Measurements from ENCODE around the gene RBM15B. TPM values are rescaled to one million over a fixed set of nuclear protein-coding genes. Genes with fewer than 3 reads are reported as not detected.
"Not testable (repeated sequence)": the region's sequence is repeated elsewhere in the genome, so short reads cannot be mapped to it uniquely, and the experiment has no call there.

The RBM15B gene
- total RNA-seq, 1 experiment from 2014 or later, result 33.7 TPM

DNA sequence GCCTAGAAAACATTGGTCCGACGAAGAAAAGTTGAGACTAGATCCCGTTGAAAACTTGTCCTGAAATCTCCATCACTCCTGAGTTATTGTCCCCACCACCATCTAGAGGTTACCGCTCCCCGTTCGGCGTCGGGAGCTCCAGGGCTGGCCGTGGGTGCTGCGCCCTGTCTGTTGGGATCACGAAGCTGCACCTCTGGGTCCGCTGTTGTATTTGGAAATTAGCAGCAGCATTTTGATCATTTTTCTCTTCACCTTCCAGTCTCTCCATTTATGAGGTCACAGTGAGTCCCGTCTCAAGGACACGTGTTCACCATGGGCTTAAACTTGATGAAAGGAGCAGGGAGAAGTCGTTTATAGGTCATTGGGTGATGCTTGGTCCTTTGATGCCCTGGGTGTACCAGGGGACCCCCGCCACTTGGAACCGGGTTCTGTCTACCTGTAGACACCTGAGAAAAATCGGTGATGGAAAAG lies 5.4 kb upstream of the RBM15B start:
- intact Hi-C loops (cut with micrococcal nuclease; ENCODE audit: unreplicated experiment), result no loop called here
- no peak for DNase-seq
- H3K36me3 Mint-ChIP-seq (ENCODE audit: insufficient read depth, unreplicated experiment), result peaks cover 51% of the 10 kb centered on the region
- TF ChIP-seq, protein P1, sequence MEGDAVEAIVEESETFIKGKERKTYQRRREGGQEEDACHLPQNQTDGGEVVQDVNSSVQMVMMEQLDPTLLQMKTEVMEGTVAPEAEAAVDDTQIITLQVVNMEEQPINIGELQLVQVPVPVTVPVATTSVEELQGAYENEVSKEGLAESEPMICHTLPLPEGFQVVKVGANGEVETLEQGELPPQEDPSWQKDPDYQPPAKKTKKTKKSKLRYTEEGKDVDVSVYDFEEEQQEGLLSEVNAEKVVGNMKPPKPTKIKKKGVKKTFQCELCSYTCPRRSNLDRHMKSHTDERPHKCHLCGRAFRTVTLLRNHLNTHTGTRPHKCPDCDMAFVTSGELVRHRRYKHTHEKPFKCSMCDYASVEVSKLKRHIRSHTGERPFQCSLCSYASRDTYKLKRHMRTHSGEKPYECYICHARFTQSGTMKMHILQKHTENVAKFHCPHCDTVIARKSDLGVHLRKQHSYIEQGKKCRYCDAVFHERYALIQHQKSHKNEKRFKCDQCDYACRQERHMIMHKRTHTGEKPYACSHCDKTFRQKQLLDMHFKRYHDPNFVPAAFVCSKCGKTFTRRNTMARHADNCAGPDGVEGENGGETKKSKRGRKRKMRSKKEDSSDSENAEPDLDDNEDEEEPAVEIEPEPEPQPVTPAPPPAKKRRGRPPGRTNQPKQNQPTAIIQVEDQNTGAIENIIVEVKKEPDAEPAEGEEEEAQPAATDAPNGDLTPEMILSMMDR (IDR thresholded peaks at IDR 0.05; ENCODE audit: insufficient read depth in 1 of 2, low read depth in 1 of 2, low read length in 1 of 2, severe bottlenecking in 1 of 2, unreplicated experiment in 1 of 2), result no peak
- peak overlapping the region; percentile 96 for H3K4me3 Mint-ChIP-seq (ENCODE audit: unreplicated experiment)
- peak overlapping the region; percentile 75 for H3K4me3 ChIP-seq (ENCODE audit: low read depth, low read length)
- H3K27me3 Mint-ChIP-seq (ENCODE audit: insufficient read depth, unreplicated experiment), result no peaks in the 10 kb centered on the region
- H3K9me3 Mint-ChIP-seq (ENCODE audit: unreplicated experiment), result no peaks in the 10 kb centered on the region
- peaks cover 49% of the 10 kb centered on the region for H3K4me1 ChIP-seq
- peaks cover 23% of the 10 kb centered on the region for H3K4me1 Mint-ChIP-seq (ENCODE audit: low read depth, unreplicated experiment)
- no TSS peak for BruUV-seq (replicated peaks)
- H3K27ac Mint-ChIP-seq (ENCODE audit: unreplicated experiment), result peak overlapping the region; percentile 93
- H3K27me3 ChIP-seq (replicated peaks; ENCODE audit: control insufficient read depth, insufficient read depth, low read length), result no peaks in the 10 kb centered on the region
- H3K9me3 ChIP-seq, result no peaks in the 10 kb centered on the region
- CTCF ChIA-PET, result interaction anchor here (0.6 to 1.9 kb wide), 8 partner anchors 52 to 769 kb away, joined by 3 to 12 read pairs (median 3); partner anchors contain the start of genes DCAF1 and MAPKAPK3
- POLR2A ChIA-PET, result interaction anchor here (0.5 to 1.5 kb wide), 17 partner anchors 10 to 1037 kb away, joined by 3 to 13 read pairs (median 3); partner anchors contain the start of genes ACY1, CYB561D2, DCAF1 and GRM2
- H3K36me3 ChIP-seq (ENCODE audit: control insufficient read depth, insufficient read depth, low read length), result peaks cover 1% of the 10 kb centered on the region

DNA sequence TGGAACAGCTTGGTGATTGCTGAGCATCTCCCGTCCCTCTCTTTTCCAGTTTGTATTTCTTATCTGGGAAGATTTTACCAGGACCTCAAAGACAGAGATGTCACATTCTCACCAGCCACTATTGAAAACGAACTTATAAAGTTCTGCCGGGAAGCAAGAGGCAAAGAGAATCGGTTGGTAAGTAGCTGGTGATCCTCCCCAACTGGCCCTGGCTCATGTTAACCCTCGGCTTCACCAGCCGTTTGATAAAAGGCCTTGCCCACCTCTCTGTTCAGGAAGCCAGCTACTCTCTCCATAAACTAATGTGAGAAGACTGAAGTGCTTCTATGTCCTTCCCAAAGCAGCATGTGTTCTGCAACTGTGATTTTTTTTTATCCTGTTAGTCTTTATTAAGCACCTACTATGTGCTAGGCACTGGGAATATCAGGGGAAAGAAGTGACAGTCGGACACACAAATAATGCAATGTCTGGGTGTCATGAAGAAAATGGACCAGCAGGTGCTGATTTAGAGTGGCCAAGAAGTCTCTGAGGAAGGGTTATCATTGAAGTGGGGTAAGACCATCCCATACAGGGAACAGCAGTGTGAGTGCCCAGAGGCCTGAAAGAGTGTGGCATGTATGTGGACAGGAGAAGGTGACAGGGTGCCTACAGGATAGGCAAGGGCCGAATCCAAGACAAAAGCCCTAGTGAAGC lies 4.8 kb upstream of the RBM15B start:
- peak overlapping the region; percentile 93 for H3K27ac Mint-ChIP-seq (ENCODE audit: unreplicated experiment)
- no peaks in the 10 kb centered on the region for H3K9me3 ChIP-seq
- TF ChIP-seq, protein P1 (IDR thresholded peaks at IDR 0.05; ENCODE audit: insufficient read depth in 1 of 2, low read depth in 1 of 2, low read length in 1 of 2, severe bottlenecking in 1 of 2, unreplicated experiment in 1 of 2), result no peak
- H3K4me3 Mint-ChIP-seq (ENCODE audit: unreplicated experiment), result peak overlapping the region; percentile 96
- H3K36me3 Mint-ChIP-seq (ENCODE audit: insufficient read depth, unreplicated experiment), result peaks cover 55% of the 10 kb centered on the region
- H3K4me1 Mint-ChIP-seq (ENCODE audit: low read depth, unreplicated experiment), result peaks cover 23% of the 10 kb centered on the region
- peaks cover 1% of the 10 kb centered on the region for H3K36me3 ChIP-seq (ENCODE audit: control insufficient read depth, insufficient read depth, low read length)
- H3K4me3 ChIP-seq (ENCODE audit: low read depth, low read length), result peak overlapping the region; percentile 75
- intact Hi-C loops (cut with micrococcal nuclease; ENCODE audit: unreplicated experiment), result no loop called here
- DNase-seq, result no peak
- CTCF ChIA-PET, result interaction anchor here (1.1 to 1.9 kb wide), 2 partner anchors 114 to 770 kb away, joined by 3 to 12 read pairs; partner anchors contain the start of genes DCAF1 and MAPKAPK3
- H3K9me3 Mint-ChIP-seq (ENCODE audit: unreplicated experiment), result no peaks in the 10 kb centered on the region
- H3K4me1 ChIP-seq, result peaks cover 51% of the 10 kb centered on the region
- no peaks in the 10 kb centered on the region for H3K27me3 ChIP-seq (replicated peaks; ENCODE audit: control insufficient read depth, insufficient read depth, low read length)
- TSS peak; percentile 45 for BruUV-seq (replicated peaks)
- POLR2A ChIA-PET, result interaction anchor here (1.0 to 1.5 kb wide), 5 partner anchors 9 to 817 kb away, joined by 3 to 13 read pairs (median 4); partner anchors contain the start of genes ACY1, DCAF1 and HEMK1
- no peaks in the 10 kb centered on the region for H3K27me3 Mint-ChIP-seq (ENCODE audit: insufficient read depth, unreplicated experiment)

DNA sequence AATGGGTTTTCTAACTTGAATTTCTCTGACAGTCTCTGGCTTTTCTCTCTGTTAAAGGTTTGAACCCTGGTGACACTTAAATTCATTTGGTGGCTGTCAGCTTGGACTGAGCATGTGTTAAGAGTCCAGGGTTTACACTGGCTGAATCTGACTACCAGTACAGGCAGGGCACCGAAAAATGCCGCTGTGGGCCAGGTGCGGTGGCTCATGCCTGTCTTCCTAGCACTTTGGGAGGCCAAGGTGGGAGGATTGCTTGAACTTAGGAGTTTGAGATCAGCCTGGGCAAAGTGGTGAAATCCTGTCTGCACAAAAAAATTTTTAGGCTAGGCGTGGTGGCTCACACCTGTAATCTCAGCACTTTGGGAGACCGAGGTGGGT lies 4.2 kb upstream of the RBM15B start:
- Mint-ChIP-seq H3K9me3 (ENCODE audit: unreplicated experiment) (no peaks in the 10 kb centered on the region), H3K36me3 (ENCODE audit: insufficient read depth, unreplicated experiment) (peaks cover 58% of the 10 kb centered on the region), H3K4me1 (ENCODE audit: low read depth, unreplicated experiment) (peaks cover 23% of the 10 kb centered on the region), H3K27ac (ENCODE audit: unreplicated experiment) (no peak overlapping the region), H3K4me3 (ENCODE audit: unreplicated experiment) (peak overlapping the region; percentile 96), H3K27me3 (ENCODE audit: insufficient read depth, unreplicated experiment) (no peaks in the 10 kb centered on the region)
- intact Hi-C loops (cut with micrococcal nuclease; ENCODE audit: unreplicated experiment), result no loop called here
- H3K4me3 ChIP-seq (ENCODE audit: low read depth, low read length), result no peak overlapping the region
- H3K4me1 ChIP-seq, result peaks cover 51% of the 10 kb centered on the region
- ChIA-PET CTCF (no interaction called here), POLR2A (no interaction called here)
- no TSS peak for BruUV-seq (replicated peaks)
- no peaks in the 10 kb centered on the region for H3K27me3 ChIP-seq (replicated peaks; ENCODE audit: control insufficient read depth, insufficient read depth, low read length)
- no peaks in the 10 kb centered on the region for H3K9me3 ChIP-seq
- peaks cover 1% of the 10 kb centered on the region for H3K36me3 ChIP-seq (ENCODE audit: control insufficient read depth, insufficient read depth, low read length)
- TF ChIP-seq, protein P1 (IDR thresholded peaks at IDR 0.05; ENCODE audit: insufficient read depth in 1 of 2, low read depth in 1 of 2, low read length in 1 of 2, severe bottlenecking in 1 of 2, unreplicated experiment in 1 of 2), result no peak
- no peak for DNase-seq

DNA sequence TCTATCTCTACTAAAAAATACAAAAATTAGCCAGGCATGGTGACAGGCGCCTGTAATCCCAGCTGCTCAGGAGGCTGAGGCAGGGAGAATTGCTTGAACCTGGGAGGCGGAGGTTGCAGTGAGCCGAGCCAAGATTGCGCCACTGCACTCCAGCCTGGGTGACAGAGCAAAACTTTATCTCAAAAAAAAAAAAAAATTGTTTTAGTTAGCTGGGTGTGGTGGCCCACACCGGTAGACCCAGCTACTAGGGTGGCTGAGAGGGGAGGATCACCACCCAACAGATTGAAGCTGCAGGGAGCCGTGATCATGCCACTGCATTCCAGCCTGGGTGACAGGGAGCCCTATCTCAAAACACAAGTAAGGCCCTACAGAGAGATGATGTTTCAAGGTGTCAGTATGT lies 3.8 kb upstream of the RBM15B start:
- POLR2A ChIA-PET, result not testable (repeated sequence)

More for the DNA sequence above, 3.8 kb upstream of the RBM15B start:
- peaks cover 54% of the 10 kb centered on the region for H3K4me1 ChIP-seq
- BruUV-seq (replicated peaks); H3K9me3 Mint-ChIP-seq (ENCODE audit: unreplicated experiment); H3K9me3 ChIP-seq; H3K27me3 Mint-ChIP-seq (ENCODE audit: insufficient read depth, unreplicated experiment); CTCF ChIA-PET; DNase-seq; H3K4me3 ChIP-seq (ENCODE audit: low read depth, low read length); H3K27ac Mint-ChIP-seq (ENCODE audit: unreplicated experiment); H3K27me3 ChIP-seq (replicated peaks; ENCODE audit: control insufficient read depth, insufficient read depth, low read length); H3K36me3 ChIP-seq (ENCODE audit: control insufficient read depth, insufficient read depth, low read length); intact Hi-C loops (cut with micrococcal nuclease; ENCODE audit: unreplicated experiment): not testable (repeated sequence)
- Mint-ChIP-seq H3K36me3 (ENCODE audit: insufficient read depth, unreplicated experiment) (peaks cover 63% of the 10 kb centered on the region), H3K4me3 (ENCODE audit: unreplicated experiment) (peak overlapping the region; percentile 15), H3K4me1 (ENCODE audit: low read depth, unreplicated experiment) (peaks cover 23% of the 10 kb centered on the region)
